C4-2B (cell line): Measurements from ENCODE around the gene VIT.
"Not testable (repeated sequence)": the region's sequence is repeated elsewhere in the genome, so short reads cannot be mapped to it uniquely, and the experiment has no call there.

Source experiments
- ZFX ChIP-seq: fragments of 450-650 bp; IDR thresholded peaks from 2 replicates; pipeline ENCODE4 v1.6.1; 2017
- TF ChIP-seq, protein P1 (sequence below): fragments of 450-650 bp; conservative IDR thresholded peaks from 2 replicates; pipeline ENCODE4 v1.5.1; 2017; ENCODE audit warnings: mild to moderate bottlenecking

DNA sequence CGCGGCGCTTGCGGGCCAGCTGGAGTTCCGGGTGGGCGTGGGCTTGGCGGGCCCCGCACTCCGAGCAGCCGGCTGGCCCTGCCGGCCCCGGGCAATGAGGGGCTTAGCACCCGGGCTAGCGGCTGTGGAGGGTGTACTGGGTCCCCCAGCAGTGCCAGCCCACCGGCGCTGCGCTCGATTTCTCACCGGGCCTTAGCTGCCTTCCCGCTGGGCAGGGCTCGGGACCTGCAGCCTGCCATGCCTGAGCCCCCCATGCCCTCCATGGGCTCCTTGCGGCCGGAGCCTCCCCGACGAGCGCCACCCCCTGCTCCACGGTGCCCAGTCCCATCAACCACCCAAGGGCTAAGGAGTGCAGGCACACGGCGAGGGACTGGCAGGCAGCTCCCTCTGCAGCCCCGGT lies 8.2 kb upstream of the VIT start:
- TF ChIP-seq, protein P1, sequence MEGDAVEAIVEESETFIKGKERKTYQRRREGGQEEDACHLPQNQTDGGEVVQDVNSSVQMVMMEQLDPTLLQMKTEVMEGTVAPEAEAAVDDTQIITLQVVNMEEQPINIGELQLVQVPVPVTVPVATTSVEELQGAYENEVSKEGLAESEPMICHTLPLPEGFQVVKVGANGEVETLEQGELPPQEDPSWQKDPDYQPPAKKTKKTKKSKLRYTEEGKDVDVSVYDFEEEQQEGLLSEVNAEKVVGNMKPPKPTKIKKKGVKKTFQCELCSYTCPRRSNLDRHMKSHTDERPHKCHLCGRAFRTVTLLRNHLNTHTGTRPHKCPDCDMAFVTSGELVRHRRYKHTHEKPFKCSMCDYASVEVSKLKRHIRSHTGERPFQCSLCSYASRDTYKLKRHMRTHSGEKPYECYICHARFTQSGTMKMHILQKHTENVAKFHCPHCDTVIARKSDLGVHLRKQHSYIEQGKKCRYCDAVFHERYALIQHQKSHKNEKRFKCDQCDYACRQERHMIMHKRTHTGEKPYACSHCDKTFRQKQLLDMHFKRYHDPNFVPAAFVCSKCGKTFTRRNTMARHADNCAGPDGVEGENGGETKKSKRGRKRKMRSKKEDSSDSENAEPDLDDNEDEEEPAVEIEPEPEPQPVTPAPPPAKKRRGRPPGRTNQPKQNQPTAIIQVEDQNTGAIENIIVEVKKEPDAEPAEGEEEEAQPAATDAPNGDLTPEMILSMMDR: not testable (repeated sequence)
- not testable (repeated sequence) for TF ChIP-seq ZFX
